K562 (cell line): ENCODE data around the gene ANKRD10. TPM values are rescaled to one million over a fixed set of nuclear protein-coding genes. Genes with fewer than 3 reads are reported as not detected.

ENCODE experiments used
- ARID1B ChIP-seq: fragments of 450-650 bp; IDR thresholded peaks from 2 replicates; pipeline ENCODE4 v1.6.1; 2016; ENCODE audit warnings: antibody characterized with exemption, mild to moderate bottlenecking, inconsistent platforms
- ARID4B ChIP-seq: sonication (generic); formaldehyde crosslinking; IDR thresholded peaks from 2 replicates; pipeline ENCODE4 v1.8.0; 2022; ENCODE audit warnings: mild to moderate bottlenecking, missing genetic modification reagents
- CREBBP ChIP-seq: IDR thresholded peaks from one replicate; pipeline ENCODE4 v1.6.1; 2012; ENCODE audit warnings: low read depth, mild to moderate bottlenecking, control low read depth, inconsistent platforms, low read length
- HMGN3 ChIP-seq: IDR thresholded peaks from 2 replicates; pipeline ENCODE4 v1.6.1; 2011; ENCODE audit warnings: borderline replicate concordance, low read depth, mild to moderate bottlenecking, mixed read lengths, low read length; ENCODE audit not compliant: insufficient read length; ENCODE audit errors: extremely low read depth
- NFRKB ChIP-seq: fragments of 450-650 bp; IDR thresholded peaks from 2 replicates; pipeline ENCODE4 v1.6.1; 2016; ENCODE audit warnings: low read depth
- PCBP2 ChIP-seq: fragments of 200-400 bp; formaldehyde crosslinking; IDR thresholded peaks from 2 replicates; pipeline ENCODE4 v1.6.1; 2018; ENCODE audit warnings: low read length, low read depth, mild to moderate bottlenecking, moderate library complexity; ENCODE audit not compliant: poor library complexity, severe bottlenecking
- PPARD ChIP-seq: fragments of 250-450 bp; sonication (Bioruptor Pico); IDR thresholded peaks from 2 replicates; pipeline ENCODE4 v1.8.0; 2022; ENCODE audit warnings: inconsistent platforms, mild to moderate bottlenecking, moderate library complexity
- PRDM10 ChIP-seq: fragments of 450-650 bp; IDR thresholded peaks from 2 replicates; pipeline ENCODE4 v1.6.1; 2018; ENCODE audit not compliant: partially characterized antibody
- SNIP1 ChIP-seq: fragments of 450-650 bp; IDR thresholded peaks from 2 replicates; pipeline ENCODE4 v1.7.1; 2017; ENCODE audit warnings: low read depth, mild to moderate bottlenecking
- TAF9B ChIP-seq: fragments of 450-650 bp; IDR thresholded peaks from 2 replicates; pipeline ENCODE4 v1.6.1; 2018; ENCODE audit warnings: mild to moderate bottlenecking; ENCODE audit not compliant: partially characterized antibody
- ZEB2 ChIP-seq: fragments of 450-650 bp; IDR thresholded peaks from 2 replicates; pipeline ENCODE4 v1.6.1; 2016
- ZNF347 ChIP-seq: fragments of 450-650 bp; formaldehyde crosslinking; IDR thresholded peaks from 2 replicates; pipeline ENCODE4 v1.4.0; 2020; ENCODE audit warnings: low read depth, mild to moderate bottlenecking, moderate library complexity
- ZNF551 ChIP-seq: fragments of 250-450 bp; sonication (Bioruptor Pico); IDR thresholded peaks from 2 replicates; pipeline ENCODE4 v1.5.0; 2021; ENCODE audit warnings: mild to moderate bottlenecking, moderate library complexity
- ZNF592 ChIP-seq: fragments of 450-650 bp; IDR thresholded peaks from 2 replicates; pipeline ENCODE4 v1.6.1; 2017; ENCODE audit warnings: antibody characterized with exemption, mild to moderate bottlenecking
- ZZZ3 ChIP-seq: fragments of 450-650 bp; IDR thresholded peaks from 2 replicates; pipeline ENCODE4 v1.6.1; 2016; ENCODE audit warnings: antibody characterized with exemption, mild to moderate bottlenecking, moderate library complexity
- polyA plus RNA-seq, 8 experiments: library from polyadenylated mRNA; depleted of rRNA in 4 of 8; stranded (reverse) in 5 of 8; unstranded in 3 of 8; fragments of >200 nt; fragmentation: Nextera tagmentation in 2 of 8; fragmentation: Illumina TruSeq in 1 of 8; extraction: Ambion mirVana in 2 of 8; extraction: Trizol in 1 of 8; gene quantifications; 2 replicates each; pipeline versions ENCODE4 v1.2.1 to v1.2.3, GENCODE V29; 2011 to 2014; ENCODE audit warnings: inconsistent platforms in 1 of 8, missing spikeins in 1 of 8
- total RNA-seq, 7 experiments: library from RNA; depleted of rRNA in 6 of 7; stranded (reverse); fragments of >200 nt in 6 of 7; fragmentation: Illumina TruSeq in 2 of 7; extraction: Trizol in 2 of 7; gene quantifications; 2 replicates each; pipeline versions ENCODE4 v1.2.1 to v1.2.3, GENCODE V29; 2011 to 2021; ENCODE audit warnings: low replicate concordance in 1 of 7

ANKRD10 gene
- total and polyA plus RNA-seq, 9 of the 15 experiments (the other 6 are each of a cell fraction or from before 2014, with no cell fraction given): 21.7 to 183 (median 45.0) TPM

GRCh38 chr13:110869805-110870706 is 44.8 kb downstream of the ANKRD10 start (continued):
- TF ChIP-seq PRDM10: peak; percentile 21
- no peak for TF ChIP-seq PCBP2
- TF ChIP-seq ZNF592: peak; percentile 88
- no peak for TF ChIP-seq ZEB2
- peak; percentile 56; the same call in 1 of the 2 replicates for TF ChIP-seq NFRKB
- no peak for TF ChIP-seq CREBBP
- no peak for TF ChIP-seq ZNF347 (CRISPR knock-in tag)
- TF ChIP-seq SNIP1: no peak
- no peak for TF ChIP-seq PPARD (CRISPR knock-in tag)
- TF ChIP-seq ZZZ3: no peak
- TF ChIP-seq TAF9B: peak; percentile 92
- no peak for TF ChIP-seq HMGN3
- TF ChIP-seq ARID1B: peak; percentile 86
- TF ChIP-seq ZNF551 (CRISPR knock-in tag): no peak
- peak; percentile 78; the same call in 1 of the 2 replicates for TF ChIP-seq ARID4B (CRISPR knock-in tag)
